GM18507 (cell line): ENCODE data around the gene NDUFS1.
"Not testable (repeated sequence)": the region's sequence is repeated elsewhere in the genome, so short reads cannot be mapped to it uniquely, and the experiment has no call there.

ENCODE experiments used
- DNase-seq: peaks from one replicate; pipeline ENCODE4 v3.0.0; 2011; ENCODE audit warnings: low read depth; ENCODE audit not compliant: insufficient read length; ENCODE audit errors: extremely low spot score
- FAIRE-seq: peaks from 2 replicates; lab custom pipeline; 2011; peaks lifted over from hg19 to GRCh38; lab: Jason Lieb, UNC

NDUFS1 gene

GRCh38 chr2:206164261-206164862 is 5.1 kb upstream of the NDUFS1 start:
- DNase-seq, result no peak
- no peak for FAIRE-seq

GRCh38 chr2:206163251-206163880 is 4.1 kb upstream of the NDUFS1 start:
- FAIRE-seq (no peak), DNase-seq (no peak)

GRCh38 chr2:206162401-206162800 is 3.2 kb upstream of the NDUFS1 start:
- DNase-seq, FAIRE-seq: not testable (repeated sequence)

- FAIRE-seq, result no peak
- DNase-seq, result no peak
Measured at GRCh38 chr2:206160807-206161179, 1.5 kb upstream of the NDUFS1 start.

- no peak for FAIRE-seq
- DNase-seq, result no peak
Measured at GRCh38 chr2:206160125-206160806, 1.0 kb upstream of the NDUFS1 start.

GRCh38 chr2:206158563-206159345 is 490 bp downstream of the NDUFS1 start:
- FAIRE-seq, result no peak
- DNase-seq, result no peak

GRCh38 chr2:206157014-206157413 is 2.2 kb downstream of the NDUFS1 start:
- FAIRE-seq, DNase-seq: not testable (repeated sequence)

- FAIRE-seq, result peak; percentile 50
Measured at GRCh38 chr2:206154197-206154596, 5.0 kb downstream of the NDUFS1 start.

GRCh38 chr2:206150631-206151030 is 8.6 kb downstream of the NDUFS1 start:
- no peak for DNase-seq
- peak; percentile 26 for FAIRE-seq

More at GRCh38 chr2:206154197-206154596, 5.0 kb downstream of the NDUFS1 start:
- no peak for DNase-seq

- no peak for FAIRE-seq
Measured at GRCh38 chr2:206150168-206150567, 9.1 kb downstream of the NDUFS1 start.

GRCh38 chr2:206149330-206149729 is 9.9 kb downstream of the NDUFS1 start:
- no peak for DNase-seq
- FAIRE-seq, result no peak

More at GRCh38 chr2:206150168-206150567, 9.1 kb downstream of the NDUFS1 start:
- DNase-seq, result no peak

- DNase-seq (no peak), FAIRE-seq (no peak)
Measured at GRCh38 chr2:206145665-206146064, 13.6 kb downstream of the NDUFS1 start.

- DNase-seq (no peak), FAIRE-seq (no peak)
Measured at GRCh38 chr2:206144383-206144782, 14.9 kb downstream of the NDUFS1 start.

- DNase-seq (no peak), FAIRE-seq (no peak)
Measured at GRCh38 chr2:206143451-206143850, 15.8 kb downstream of the NDUFS1 start.

- DNase-seq (no peak), FAIRE-seq (no peak)
Measured at GRCh38 chr2:206127656-206128055, 31.6 kb downstream of the NDUFS1 start.

GRCh38 chr2:206125901-206126300 is 33.3 kb downstream of the NDUFS1 start:
- no peak for FAIRE-seq
- DNase-seq, result no peak

GRCh38 chr2:206122569-206122968 is 36.7 kb downstream of the NDUFS1 start:
- FAIRE-seq, DNase-seq: not testable (repeated sequence)

- no peak for FAIRE-seq
- no peak for DNase-seq
Measured at GRCh38 chr2:206116278-206116677, 43.0 kb downstream of the NDUFS1 start.

- no peak for DNase-seq
- no peak for FAIRE-seq
Measured at GRCh38 chr2:206115026-206115578, 44.1 kb downstream of the NDUFS1 start.
